ENCODE data around the gene XIST.

DNA sequence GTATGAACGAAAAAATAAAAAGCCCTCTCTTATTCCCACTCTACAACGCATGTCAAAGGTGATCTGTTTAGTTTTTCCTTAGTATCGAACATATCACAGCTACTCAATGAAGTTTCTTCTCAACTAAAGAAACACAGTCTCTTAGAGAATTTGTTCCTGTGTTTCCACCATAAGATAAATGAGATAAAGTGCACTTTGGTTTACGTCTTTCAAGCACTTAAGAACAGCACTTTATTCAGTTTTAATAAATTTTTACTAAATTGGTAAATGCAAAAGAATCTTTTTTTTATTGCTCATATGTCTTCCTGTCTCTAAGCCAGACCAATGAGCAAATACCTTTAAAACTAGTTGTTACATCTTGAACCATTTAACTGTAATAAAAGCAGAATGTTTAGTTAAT, 29.7 kb downstream of the XIST start:
- TF ChIP-seq, protein P1, sequence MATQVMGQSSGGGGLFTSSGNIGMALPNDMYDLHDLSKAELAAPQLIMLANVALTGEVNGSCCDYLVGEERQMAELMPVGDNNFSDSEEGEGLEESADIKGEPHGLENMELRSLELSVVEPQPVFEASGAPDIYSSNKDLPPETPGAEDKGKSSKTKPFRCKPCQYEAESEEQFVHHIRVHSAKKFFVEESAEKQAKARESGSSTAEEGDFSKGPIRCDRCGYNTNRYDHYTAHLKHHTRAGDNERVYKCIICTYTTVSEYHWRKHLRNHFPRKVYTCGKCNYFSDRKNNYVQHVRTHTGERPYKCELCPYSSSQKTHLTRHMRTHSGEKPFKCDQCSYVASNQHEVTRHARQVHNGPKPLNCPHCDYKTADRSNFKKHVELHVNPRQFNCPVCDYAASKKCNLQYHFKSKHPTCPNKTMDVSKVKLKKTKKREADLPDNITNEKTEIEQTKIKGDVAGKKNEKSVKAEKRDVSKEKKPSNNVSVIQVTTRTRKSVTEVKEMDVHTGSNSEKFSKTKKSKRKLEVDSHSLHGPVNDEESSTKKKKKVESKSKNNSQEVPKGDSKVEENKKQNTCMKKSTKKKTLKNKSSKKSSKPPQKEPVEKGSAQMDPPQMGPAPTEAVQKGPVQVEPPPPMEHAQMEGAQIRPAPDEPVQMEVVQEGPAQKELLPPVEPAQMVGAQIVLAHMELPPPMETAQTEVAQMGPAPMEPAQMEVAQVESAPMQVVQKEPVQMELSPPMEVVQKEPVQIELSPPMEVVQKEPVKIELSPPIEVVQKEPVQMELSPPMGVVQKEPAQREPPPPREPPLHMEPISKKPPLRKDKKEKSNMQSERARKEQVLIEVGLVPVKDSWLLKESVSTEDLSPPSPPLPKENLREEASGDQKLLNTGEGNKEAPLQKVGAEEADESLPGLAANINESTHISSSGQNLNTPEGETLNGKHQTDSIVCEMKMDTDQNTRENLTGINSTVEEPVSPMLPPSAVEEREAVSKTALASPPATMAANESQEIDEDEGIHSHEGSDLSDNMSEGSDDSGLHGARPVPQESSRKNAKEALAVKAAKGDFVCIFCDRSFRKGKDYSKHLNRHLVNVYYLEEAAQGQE (IDR thresholded peaks at IDR 0.05): no peak
- TF ChIP-seq, protein P2, sequence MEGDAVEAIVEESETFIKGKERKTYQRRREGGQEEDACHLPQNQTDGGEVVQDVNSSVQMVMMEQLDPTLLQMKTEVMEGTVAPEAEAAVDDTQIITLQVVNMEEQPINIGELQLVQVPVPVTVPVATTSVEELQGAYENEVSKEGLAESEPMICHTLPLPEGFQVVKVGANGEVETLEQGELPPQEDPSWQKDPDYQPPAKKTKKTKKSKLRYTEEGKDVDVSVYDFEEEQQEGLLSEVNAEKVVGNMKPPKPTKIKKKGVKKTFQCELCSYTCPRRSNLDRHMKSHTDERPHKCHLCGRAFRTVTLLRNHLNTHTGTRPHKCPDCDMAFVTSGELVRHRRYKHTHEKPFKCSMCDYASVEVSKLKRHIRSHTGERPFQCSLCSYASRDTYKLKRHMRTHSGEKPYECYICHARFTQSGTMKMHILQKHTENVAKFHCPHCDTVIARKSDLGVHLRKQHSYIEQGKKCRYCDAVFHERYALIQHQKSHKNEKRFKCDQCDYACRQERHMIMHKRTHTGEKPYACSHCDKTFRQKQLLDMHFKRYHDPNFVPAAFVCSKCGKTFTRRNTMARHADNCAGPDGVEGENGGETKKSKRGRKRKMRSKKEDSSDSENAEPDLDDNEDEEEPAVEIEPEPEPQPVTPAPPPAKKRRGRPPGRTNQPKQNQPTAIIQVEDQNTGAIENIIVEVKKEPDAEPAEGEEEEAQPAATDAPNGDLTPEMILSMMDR (IDR thresholded peaks at IDR 0.05; ENCODE audit: low read depth, low read length, missing input control): no peak
- no peak for TF ChIP-seq TAF1 (conservative IDR thresholded peaks at IDR 0.05)
- TF ChIP-seq, protein P3, sequence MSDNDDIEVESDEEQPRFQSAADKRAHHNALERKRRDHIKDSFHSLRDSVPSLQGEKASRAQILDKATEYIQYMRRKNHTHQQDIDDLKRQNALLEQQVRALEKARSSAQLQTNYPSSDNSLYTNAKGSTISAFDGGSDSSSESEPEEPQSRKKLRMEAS (IDR thresholded peaks at IDR 0.05): no peak
- no peak for TF ChIP-seq YY1 (IDR thresholded peaks at IDR 0.05)
- TF ChIP-seq, protein P4, sequence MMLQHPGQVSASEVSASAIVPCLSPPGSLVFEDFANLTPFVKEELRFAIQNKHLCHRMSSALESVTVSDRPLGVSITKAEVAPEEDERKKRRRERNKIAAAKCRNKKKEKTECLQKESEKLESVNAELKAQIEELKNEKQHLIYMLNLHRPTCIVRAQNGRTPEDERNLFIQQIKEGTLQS (IDR thresholded peaks at IDR 0.05): no peak
- no peak for TF ChIP-seq EGR1 (IDR thresholded peaks at IDR 0.05; ENCODE audit: low read depth in 2 of 2)
- TF ChIP-seq, protein P5, sequence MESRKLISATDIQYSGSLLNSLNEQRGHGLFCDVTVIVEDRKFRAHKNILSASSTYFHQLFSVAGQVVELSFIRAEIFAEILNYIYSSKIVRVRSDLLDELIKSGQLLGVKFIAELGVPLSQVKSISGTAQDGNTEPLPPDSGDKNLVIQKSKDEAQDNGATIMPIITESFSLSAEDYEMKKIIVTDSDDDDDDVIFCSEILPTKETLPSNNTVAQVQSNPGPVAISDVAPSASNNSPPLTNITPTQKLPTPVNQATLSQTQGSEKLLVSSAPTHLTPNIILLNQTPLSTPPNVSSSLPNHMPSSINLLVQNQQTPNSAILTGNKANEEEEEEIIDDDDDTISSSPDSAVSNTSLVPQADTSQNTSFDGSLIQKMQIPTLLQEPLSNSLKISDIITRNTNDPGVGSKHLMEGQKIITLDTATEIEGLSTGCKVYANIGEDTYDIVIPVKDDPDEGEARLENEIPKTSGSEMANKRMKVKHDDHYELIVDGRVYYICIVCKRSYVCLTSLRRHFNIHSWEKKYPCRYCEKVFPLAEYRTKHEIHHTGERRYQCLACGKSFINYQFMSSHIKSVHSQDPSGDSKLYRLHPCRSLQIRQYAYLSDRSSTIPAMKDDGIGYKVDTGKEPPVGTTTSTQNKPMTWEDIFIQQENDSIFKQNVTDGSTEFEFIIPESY (IDR thresholded peaks at IDR 0.05): no peak
- TF ChIP-seq RAD21 (IDR thresholded peaks at IDR 0.05): no peak
- no peak for TF ChIP-seq GABPA (IDR thresholded peaks at IDR 0.05 in 1 of 2, conservative IDR thresholded peaks at IDR 0.05 in 1 of 2)
- no peak for TF ChIP-seq SP1 (IDR thresholded peaks at IDR 0.05)
